GM21723 (cell line): ENCODE data around the gene HOXA5.

ENCODE experiments used
- ATAC-seq: cut with Tn5 transposase; IDR thresholded peaks from one replicate; pipeline ENCODE4 v1.9.1; 2021; ENCODE audit warnings: mild to moderate bottlenecking, moderate library complexity; ENCODE audit not compliant: unreplicated experiment

Gene HOXA5

DNA sequence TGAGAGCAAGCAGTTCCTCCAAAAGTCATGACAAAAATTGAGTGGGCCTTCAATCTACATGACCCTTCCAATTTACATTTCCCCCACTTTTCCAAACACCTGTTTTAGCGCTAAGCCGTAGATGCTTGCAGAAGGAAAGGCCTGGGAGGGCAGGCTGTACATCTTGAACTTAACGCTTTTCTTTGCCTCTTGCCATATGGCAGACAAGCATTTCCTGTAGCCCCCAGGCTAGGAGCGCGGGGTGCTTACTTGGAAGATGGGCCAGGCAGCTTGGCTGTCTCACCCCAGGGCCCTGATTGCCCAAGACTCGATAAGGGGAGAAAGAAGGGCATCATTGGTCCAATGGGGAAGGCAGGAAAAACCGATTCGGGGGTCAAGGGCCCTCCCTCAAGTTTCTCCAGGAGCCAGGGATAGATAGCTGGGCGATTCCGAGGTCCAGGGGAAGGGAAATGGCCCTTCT is 28.9 kb upstream of the HOXA5 start:
- no peak for ATAC-seq

DNA sequence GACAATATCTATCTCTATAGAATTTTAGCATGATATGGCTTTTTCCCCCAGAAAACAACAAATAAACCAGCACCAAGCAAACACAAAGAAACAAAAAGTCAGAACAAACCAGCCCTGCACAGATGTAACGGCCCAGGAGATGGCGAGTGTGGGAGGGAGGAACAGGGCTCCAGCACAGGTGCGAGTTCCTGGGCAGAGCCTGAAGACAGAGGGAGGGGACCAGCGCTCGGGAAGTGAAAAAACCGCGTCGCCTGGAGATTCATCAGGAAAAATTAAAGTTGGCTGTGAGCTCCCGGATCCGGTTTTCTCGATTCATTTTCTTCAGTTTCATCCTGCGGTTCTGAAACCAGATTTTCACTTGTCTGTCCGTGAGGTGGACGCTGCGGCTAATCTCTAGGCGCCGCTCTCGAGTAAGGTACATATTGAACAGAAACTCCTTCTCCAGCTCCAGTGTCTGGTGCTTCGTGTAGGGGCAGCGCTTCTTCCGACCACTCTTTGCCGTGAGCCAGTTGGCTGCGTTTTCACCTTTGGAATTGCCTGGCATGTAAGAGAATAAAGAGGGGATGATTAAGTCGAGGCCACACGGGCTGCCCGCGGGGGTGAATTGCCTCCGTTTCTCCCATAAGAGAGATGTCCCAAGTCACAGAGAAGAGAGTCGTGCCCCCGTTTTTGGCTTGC is 28.3 kb upstream of the HOXA5 start:
- no peak for ATAC-seq

DNA sequence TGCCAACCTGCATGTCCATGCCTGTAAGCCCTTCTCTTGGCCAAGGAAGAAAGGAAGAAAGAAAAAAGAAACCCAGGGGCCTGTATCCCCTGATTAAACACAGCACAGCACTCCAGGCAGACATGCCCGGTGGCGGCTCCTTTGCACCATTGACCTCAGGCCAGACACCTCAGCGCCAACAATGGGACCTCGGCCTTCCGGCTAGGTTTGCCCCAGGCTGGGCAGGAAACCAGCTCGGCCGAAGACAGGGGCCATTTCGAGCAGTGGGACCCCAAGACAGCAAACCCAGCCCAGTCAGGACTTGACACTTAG is 27.8 kb upstream of the HOXA5 start:
- no peak for ATAC-seq

DNA sequence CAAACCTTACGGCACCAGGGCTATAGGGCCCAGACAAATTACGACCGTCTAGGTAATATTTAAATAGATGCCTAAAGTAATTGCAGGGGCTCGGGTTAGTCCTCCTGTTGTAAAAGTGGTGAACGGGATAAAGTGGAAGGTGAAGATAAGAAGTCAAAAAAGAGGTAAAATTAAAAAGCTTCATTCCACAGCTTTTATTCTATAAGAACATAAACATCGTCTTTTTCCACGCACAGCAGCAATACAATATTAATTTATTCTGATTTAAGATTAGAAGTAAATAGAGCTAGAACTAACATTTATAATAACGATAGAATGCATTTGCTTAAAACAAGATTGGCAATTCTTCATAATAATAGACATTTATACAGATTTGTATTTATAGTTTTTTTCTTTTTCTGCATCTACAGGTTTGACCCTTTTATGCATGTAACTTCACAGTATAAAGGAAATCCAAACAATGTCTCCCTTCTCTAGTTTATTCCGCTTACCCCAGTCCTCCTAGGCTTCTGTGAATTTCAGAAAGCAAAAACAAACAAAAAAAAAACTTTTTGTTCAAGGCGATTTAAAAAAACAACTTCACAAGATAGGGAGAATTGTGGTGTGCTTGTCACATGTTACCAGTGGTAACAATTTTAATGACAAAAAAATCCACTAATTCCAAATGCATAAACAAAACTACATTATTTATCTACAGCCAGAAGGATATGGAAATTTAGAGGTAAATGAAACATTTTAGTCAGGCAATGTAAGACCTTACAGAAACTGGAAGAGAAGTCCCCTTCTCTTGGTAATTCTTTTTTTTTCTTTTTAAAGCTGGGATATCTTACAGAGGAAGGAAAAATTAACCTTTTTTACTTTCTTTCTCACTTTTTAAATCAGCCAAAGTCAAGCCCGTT is 27.2 kb upstream of the HOXA5 start:
- no peak for ATAC-seq

DNA sequence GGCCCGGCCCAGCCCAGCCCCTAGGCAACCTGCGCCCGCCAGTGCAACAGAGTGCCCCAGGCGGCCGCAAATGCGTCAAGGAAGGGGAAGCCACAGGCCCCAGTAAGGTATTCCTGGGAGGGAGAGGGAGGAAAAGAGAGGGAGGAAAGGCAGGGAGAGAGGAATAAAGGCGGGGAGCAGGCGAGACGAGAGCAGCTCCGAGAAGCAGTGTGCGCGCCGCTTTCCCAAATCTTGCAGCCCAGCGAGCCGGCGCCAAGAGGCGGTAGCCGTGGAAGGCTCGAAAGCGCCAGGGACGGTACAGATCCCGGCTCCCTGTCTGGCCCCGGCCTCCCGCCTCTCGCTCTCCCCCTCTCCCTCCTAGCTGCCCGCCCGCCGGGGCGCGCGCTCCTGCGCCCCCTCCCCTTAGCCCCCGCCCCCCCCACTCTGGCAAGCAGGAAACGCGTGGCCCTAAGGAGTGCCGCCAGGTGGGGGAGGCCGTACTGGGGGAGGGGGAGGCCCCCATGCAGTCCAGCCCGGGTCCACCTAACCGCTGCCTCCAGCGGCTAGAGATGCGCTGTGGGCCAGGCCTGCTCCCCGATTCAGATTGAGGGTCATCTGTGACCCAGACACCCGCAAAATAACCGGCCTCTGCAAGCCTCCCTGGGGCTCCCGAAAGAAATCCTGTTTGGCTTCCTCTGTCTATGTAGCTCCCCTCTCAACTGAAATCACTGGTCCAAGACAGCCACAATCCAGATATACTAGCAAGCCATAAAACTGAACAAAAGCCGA is 26.4 kb upstream of the HOXA5 start:
- ATAC-seq: no peak

- ATAC-seq: no peak
Measured at GRCh38 chr7:27168265-27168947, 24.9 kb upstream of the HOXA5 start.

- ATAC-seq: no peak
Measured at GRCh38 chr7:27167916-27168264, 24.4 kb upstream of the HOXA5 start.

GRCh38 chr7:27166531-27167505 is 23.3 kb upstream of the HOXA5 start:
- ATAC-seq: no peak

DNA sequence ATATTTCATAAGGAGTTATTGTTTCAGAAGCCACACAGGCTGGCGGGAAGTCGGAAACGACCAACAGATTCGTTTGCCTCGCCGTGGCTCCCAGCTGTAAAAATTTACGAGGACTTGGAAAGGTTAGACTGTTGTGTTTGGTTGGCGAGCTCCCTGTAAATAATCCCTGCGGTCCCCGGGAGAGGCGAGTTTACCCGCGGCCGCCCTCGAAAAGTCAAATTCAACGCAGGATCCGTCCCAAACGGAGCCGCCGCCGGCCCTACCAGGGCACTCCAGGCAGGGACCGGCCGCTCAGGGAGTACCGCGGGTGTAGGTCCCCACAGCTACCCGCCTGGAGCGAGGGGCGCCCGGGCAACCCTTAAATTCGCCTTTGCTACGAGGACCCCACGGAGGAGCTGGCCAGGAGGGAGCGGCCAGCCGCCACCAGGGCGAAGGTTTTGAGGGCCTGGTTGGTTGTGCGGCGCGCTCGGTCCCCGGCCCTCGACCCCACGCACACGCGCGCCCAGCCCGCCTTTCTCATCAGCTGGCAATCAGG is 22.6 kb upstream of the HOXA5 start:
- no peak for ATAC-seq

GRCh38 chr7:27165089-27165995 is 21.9 kb upstream of the HOXA5 start, which contains the start of gene HOXA9:
Gene HOXA9 (minus strand): TSS chr7:27165537. CDS start chr7:27165457, 80 bp downstream.
- ATAC-seq: no peak

- no peak for ATAC-seq
Measured at GRCh38 chr7:27164367-27165088, 21.0 kb upstream of the HOXA5 start.

DNA sequence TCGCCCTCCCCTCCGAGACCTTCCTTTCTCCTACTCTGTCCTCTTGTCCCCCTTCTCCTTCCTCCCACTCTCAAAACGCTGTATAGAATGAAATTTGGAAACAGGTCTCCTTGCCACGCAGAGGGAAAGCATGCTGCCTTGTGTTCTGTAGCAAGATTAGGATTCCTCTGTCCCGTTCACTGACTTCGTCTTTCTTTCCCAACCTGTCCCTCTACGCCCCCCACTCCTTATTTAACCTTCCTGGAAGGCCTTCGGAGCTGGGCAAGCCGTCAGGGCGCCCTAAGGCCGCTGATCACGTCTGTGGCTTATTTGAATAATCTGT is 20.5 kb upstream of the HOXA5 start:
- no peak for ATAC-seq

DNA sequence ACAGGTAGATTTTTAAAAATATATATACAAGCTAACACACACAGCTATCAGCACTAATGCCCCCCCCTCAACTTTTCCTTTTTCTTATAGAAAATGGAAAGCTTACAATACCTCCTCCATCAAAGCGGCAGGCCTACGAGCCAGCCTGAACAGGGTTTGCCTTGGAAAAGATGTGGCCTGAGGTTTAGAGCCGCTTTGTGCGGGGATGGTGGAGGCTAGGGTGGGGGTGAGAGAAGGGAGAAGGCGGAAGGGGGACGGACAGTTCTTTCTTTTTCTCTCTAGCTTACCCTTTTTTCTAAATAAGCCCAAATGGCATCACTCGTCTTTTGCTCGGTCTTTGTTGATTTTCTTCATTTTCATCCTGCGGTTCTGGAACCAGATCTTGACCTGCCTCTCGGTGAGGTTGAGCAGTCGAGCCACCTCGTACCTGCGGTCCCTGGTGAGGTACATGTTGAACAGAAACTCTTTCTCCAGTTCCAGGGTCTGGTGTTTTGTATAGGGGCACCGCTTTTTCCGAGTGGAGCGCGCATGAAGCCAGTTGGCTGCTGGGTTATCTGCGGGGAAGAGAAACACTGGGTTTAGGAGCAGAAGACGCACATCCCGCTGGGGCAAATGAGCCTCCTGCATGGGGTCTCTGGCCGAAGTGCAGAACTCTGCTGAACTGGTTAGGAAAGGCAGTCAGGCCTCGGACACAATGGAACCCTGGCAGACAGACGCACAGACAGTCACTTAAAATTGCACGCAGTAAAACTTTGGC is 20.0 kb upstream of the HOXA5 start:
- ATAC-seq: no peak

DNA sequence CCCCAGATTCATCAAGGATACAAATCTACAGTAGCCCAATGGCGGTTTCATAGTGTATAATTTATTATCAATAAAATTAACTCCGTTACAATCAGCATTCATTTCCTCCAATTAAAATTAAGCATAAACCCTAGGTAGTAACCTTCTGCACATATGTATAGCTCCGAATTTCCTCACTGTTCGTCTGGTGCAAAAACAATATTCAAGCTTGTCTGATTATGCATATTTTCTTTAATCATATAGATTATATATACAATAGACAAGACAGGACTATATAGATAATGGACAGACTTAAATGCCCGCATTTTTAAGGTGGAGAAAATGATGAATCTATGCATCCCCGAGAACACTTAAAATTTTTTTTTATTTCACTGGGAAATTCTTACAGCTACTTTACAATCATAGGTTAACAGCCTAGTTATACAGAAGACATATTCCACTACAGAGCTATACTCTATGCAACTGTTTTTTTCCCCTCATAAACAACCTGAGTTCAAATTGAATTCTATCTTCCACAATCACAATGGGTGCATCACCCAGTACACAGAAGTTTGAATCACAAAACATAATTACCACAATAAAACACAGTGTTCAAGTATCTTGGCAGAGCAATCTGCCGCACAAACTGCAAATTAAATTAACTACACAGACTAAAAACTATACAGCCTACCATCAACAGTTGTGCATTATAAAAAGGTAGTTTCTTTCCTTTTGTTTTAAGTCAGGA is 19.2 kb upstream of the HOXA5 start:
- ATAC-seq: no peak

- no peak for ATAC-seq
Measured at GRCh38 chr7:27161721-27162560, 18.5 kb upstream of the HOXA5 start.

GRCh38 chr7:27161214-27161720 is 17.8 kb upstream of the HOXA5 start:
- no peak for ATAC-seq
